H9 (cell line): ENCODE results near the gene NHP2. TPM values are rescaled to one million over a fixed set of nuclear protein-coding genes. Genes with fewer than 3 reads are reported as not detected.

ENCODE experiments used
- DNase-seq: peaks from one replicate; pipeline ENCODE4 v3.0.0-alpha.2; 2017
- H2AFZ ChIP-seq: one replicate; pipeline ENCODE4 v1.6.1; 2013; ENCODE audit warnings: mild to moderate bottlenecking, low read length, control low read depth, moderate library complexity
- H2AK5ac ChIP-seq: 2 replicates; pipeline ENCODE4 v1.6.1; 2013; ENCODE audit warnings: low read length, control low read depth, mixed read lengths; ENCODE audit not compliant: insufficient read length
- H2BK120ac ChIP-seq: one replicate; pipeline ENCODE4 v1.6.1; 2013; ENCODE audit warnings: low read depth, mild to moderate bottlenecking, low read length, control low read depth, inconsistent platforms; ENCODE audit not compliant: poor library complexity, severe bottlenecking
- H2BK12ac ChIP-seq: 2 replicates; pipeline ENCODE4 v1.6.1; 2013; ENCODE audit warnings: low read length, control low read depth, mixed read lengths, low read depth; ENCODE audit not compliant: insufficient read length
- H2BK15ac ChIP-seq: 2 replicates; pipeline ENCODE4 v1.6.1; 2013; ENCODE audit warnings: low read depth, low read length, control low read depth
- H2BK20ac ChIP-seq: one replicate; pipeline ENCODE4 v1.6.1; 2013; ENCODE audit warnings: low read depth, mild to moderate bottlenecking, low read length, control low read depth, inconsistent platforms; ENCODE audit not compliant: poor library complexity, severe bottlenecking
- H2BK5ac ChIP-seq: 2 replicates; pipeline ENCODE4 v1.6.1; 2013; ENCODE audit warnings: low read length, control low read depth, mixed read lengths; ENCODE audit not compliant: insufficient read length
- H3K14ac ChIP-seq: 2 replicates; pipeline ENCODE4 v1.6.1; 2013; ENCODE audit warnings: low read length, control low read depth; ENCODE audit not compliant: insufficient read depth
- H3K18ac ChIP-seq: 2 replicates; pipeline ENCODE4 v1.6.1; 2013; ENCODE audit warnings: low read depth, mild to moderate bottlenecking, mixed read lengths, low read length, control low read depth; ENCODE audit not compliant: insufficient read length
- H3K23ac ChIP-seq: 2 replicates; pipeline ENCODE4 v1.6.1; 2013; ENCODE audit warnings: low read length, control low read depth, mixed read lengths, low read depth; ENCODE audit not compliant: insufficient read length
- H3K23me2 ChIP-seq: 2 replicates; pipeline ENCODE4 v1.6.1; 2013; ENCODE audit warnings: low read depth, mild to moderate bottlenecking, mixed read lengths, low read length, control low read depth; ENCODE audit not compliant: insufficient read length, poor library complexity, severe bottlenecking
- H3K27ac ChIP-seq: 2 replicates; pipeline ENCODE4 v1.5.1; 2013; ENCODE audit warnings: low read length, control low read depth, mixed read lengths, low read depth; ENCODE audit not compliant: insufficient read length
- H3K27me3 ChIP-seq: 2 replicates; pipeline ENCODE4 v1.6.1; 2013; ENCODE audit warnings: low read length, control low read depth, inconsistent platforms; ENCODE audit not compliant: insufficient read depth
- H3K4ac ChIP-seq: 2 replicates; pipeline ENCODE4 v1.6.1; 2013; ENCODE audit warnings: low read depth, mild to moderate bottlenecking, control low read depth, inconsistent platforms, low read length, moderate library complexity
- H3K4me1 ChIP-seq: 2 replicates; pipeline ENCODE4 v1.6.1; 2013; ENCODE audit warnings: low read length, control low read depth, inconsistent platforms; ENCODE audit not compliant: insufficient read depth
- H3K4me2 ChIP-seq: 2 replicates; pipeline ENCODE4 v1.6.1; 2013; ENCODE audit warnings: low read length, control low read depth, mixed read lengths; ENCODE audit not compliant: insufficient read length, insufficient read depth
- H3K56ac ChIP-seq: 2 replicates; pipeline ENCODE4 v1.6.1; 2013; ENCODE audit warnings: low read depth, mild to moderate bottlenecking, mixed read lengths, low read length, control low read depth; ENCODE audit not compliant: insufficient read length
- H3K79me1 ChIP-seq: 2 replicates; pipeline ENCODE4 v1.6.1; 2013; ENCODE audit warnings: low read depth, mild to moderate bottlenecking, moderate library complexity, low read length, control low read depth, inconsistent platforms; ENCODE audit not compliant: insufficient read depth, poor library complexity, severe bottlenecking
- H3K79me2 ChIP-seq: 2 replicates; pipeline ENCODE4 v1.6.1; 2013; ENCODE audit warnings: low read length, control low read depth, inconsistent platforms; ENCODE audit not compliant: insufficient read depth
- H3K9ac ChIP-seq: 2 replicates; pipeline ENCODE4 v1.6.1; 2013; ENCODE audit warnings: low read length, control low read depth, mixed read lengths; ENCODE audit not compliant: insufficient read length; ENCODE audit errors: extremely low read depth
- H3K9me3 ChIP-seq: one replicate; pipeline ENCODE4 v1.6.1; 2013; ENCODE audit warnings: low read depth, low read length, inconsistent platforms; ENCODE audit not compliant: control insufficient read depth
- H3T11ph ChIP-seq: one replicate; pipeline ENCODE4 v1.6.1; 2013; ENCODE audit warnings: mild to moderate bottlenecking, low read length, control low read depth, inconsistent platforms
- H4K20me1 ChIP-seq: one replicate; pipeline ENCODE4 v1.6.1; 2013; ENCODE audit not compliant: control insufficient read depth, insufficient read length, insufficient read depth
- H4K5ac ChIP-seq: 2 replicates; pipeline ENCODE4 v1.6.1; 2013; ENCODE audit warnings: low read depth, mild to moderate bottlenecking, mixed read lengths, low read length, control low read depth; ENCODE audit not compliant: insufficient read length
- H4K8ac ChIP-seq: replicated peaks from 2 replicates; pipeline ENCODE4 v1.6.1; 2013; ENCODE audit warnings: low read length, control low read depth, mixed read lengths, low read depth; ENCODE audit not compliant: insufficient read length
- H4K91ac ChIP-seq: 2 replicates; pipeline ENCODE4 v1.6.1; 2013; ENCODE audit warnings: low read depth, mild to moderate bottlenecking, moderate library complexity, mixed read lengths, low read length, control low read depth; ENCODE audit not compliant: insufficient read length
- H3K27ac Mint-ChIP-seq, 3 experiments: 2 replicates in 2 of 3; 3 replicates in 1 of 3; pipeline ENCODE4 v1.8.0; 2020 to 2021; ENCODE audit warnings: mixed read lengths in 3 of 3, mild to moderate bottlenecking in 1 of 3, moderate library complexity in 1 of 3
- H3K27me3 Mint-ChIP-seq: 2 replicates; pipeline ENCODE4 v1.8.0; 2021; ENCODE audit warnings: low read depth, mild to moderate bottlenecking, moderate library complexity, mixed read lengths
- H3K36me3 Mint-ChIP-seq, 3 experiments: 2 replicates in 2 of 3; 3 replicates in 1 of 3; pipeline ENCODE4 v1.8.0; 2020 to 2021; ENCODE audit warnings: low read depth in 3 of 3, mixed read lengths in 3 of 3; ENCODE audit not compliant: insufficient read depth in 1 of 3
- H3K4me1 Mint-ChIP-seq, 2 experiments: 2 replicates each; pipeline ENCODE4 v1.8.0; 2020; ENCODE audit warnings: mixed read lengths in 2 of 2
- H3K4me3 Mint-ChIP-seq, 2 experiments: 2 replicates in 1 of 2; 3 replicates in 1 of 2; pipeline ENCODE4 v1.8.0; 2020 to 2021; ENCODE audit warnings: mild to moderate bottlenecking in 2 of 2, mixed read lengths in 2 of 2, moderate library complexity in 1 of 2
- H3K9me3 Mint-ChIP-seq, 2 experiments: 2 replicates in 1 of 2; 3 replicates in 1 of 2; pipeline ENCODE4 v1.8.0; 2020; ENCODE audit warnings: mild to moderate bottlenecking in 2 of 2, mixed read lengths in 2 of 2, moderate library complexity in 1 of 2
- CTCF ChIP-seq: fragments of 200-600 bp; sonication (generic); conservative IDR thresholded peaks from 3 replicates; pipeline ENCODE4 v1.8.0; 2021; ENCODE audit warnings: antibody characterized with exemption, mild to moderate bottlenecking
- WGBS: extraction: QIAGEN DNeasy Blood & Tissue Kit; methylation state at CpG from one replicate; pipeline ENCODE4 v1.1.7; 2013; ENCODE audit warnings: missing lambda C conversion rate, low lambda C conversion rate, mixed read lengths; ENCODE audit not compliant: insufficient read length; ENCODE audit errors: extremely low coverage; 5-methylcytosine and 5-hydroxymethylcytosine counted together
- total RNA-seq: library from RNA; stranded (reverse); gene quantifications from 2 replicates; pipeline ENCODE4 v1.2.1, GENCODE V29; 2021

Gene NHP2
- total RNA-seq, 1 experiment from 2014 or later: 232 TPM

- peaks cover 10 to 13% of the 10 kb centered on the region in 2 experiments for H3K4me1 Mint-ChIP-seq
- no peaks in the 10 kb centered on the region for H3K79me2 ChIP-seq
- H3K36me3 Mint-ChIP-seq: no peaks in the 10 kb centered on the region
- H3K56ac ChIP-seq: no peak overlapping the region
- no peak for DNase-seq
- no peak overlapping the region for H4K8ac ChIP-seq
- no peak for TF ChIP-seq CTCF
- H3K23me2 ChIP-seq: no peaks in the 10 kb centered on the region
- H3K9me3 ChIP-seq: no peaks in the 10 kb centered on the region
- no CpG with 5 or more reads among the region's 4 CpGs for WGBS
- no peak overlapping the region for H4K5ac ChIP-seq
- no peak overlapping the region for H2AK5ac ChIP-seq
- H2AFZ ChIP-seq: no peak overlapping the region
- H3K27me3 ChIP-seq: no peaks in the 10 kb centered on the region
- no peak overlapping the region for H2BK120ac ChIP-seq
- no peak overlapping the region for H2BK15ac ChIP-seq
- H4K20me1 ChIP-seq: no peaks in the 10 kb centered on the region
- no peak overlapping the region for H3K27ac ChIP-seq
- H3K4me2 ChIP-seq: no peak overlapping the region
- no peak overlapping the region for H3K4ac ChIP-seq
- H2BK5ac ChIP-seq: no peak overlapping the region
- H2BK12ac ChIP-seq: no peak overlapping the region
- no peaks in the 10 kb centered on the region for H3K79me1 ChIP-seq
- no peak overlapping the region for H3K9ac ChIP-seq
- no peak overlapping the region for H3K4me3 Mint-ChIP-seq
- peaks cover 3% of the 10 kb centered on the region; the same call in 1 of the 2 replicates for H3K4me1 ChIP-seq
- H3K27me3 Mint-ChIP-seq: peaks cover 6% of the 10 kb centered on the region
- H2BK20ac ChIP-seq: no peak overlapping the region
- H3T11ph ChIP-seq: no peak overlapping the region
- H3K23ac ChIP-seq: no peak overlapping the region
- peaks cover 0 to 3% of the 10 kb centered on the region in 2 experiments; a peak in 1 of 5 replicates for H3K9me3 Mint-ChIP-seq
- H4K91ac ChIP-seq: no peak overlapping the region
- no peak overlapping the region for H3K27ac Mint-ChIP-seq
- no peak overlapping the region for H3K18ac ChIP-seq
- H3K14ac ChIP-seq: no peak overlapping the region
Measured at GRCh38 chr5:178106086-178106485, 47.6 kb downstream of the NHP2 start.
